Epithelial cell of esophagus (primary cell): ENCODE results near the gene NHERF1.

Experiments used
- DNase-seq: peaks from one replicate; pipeline ENCODE4 v3.0.0; 2010; ENCODE audit warnings: low read depth
- H3K4me3 ChIP-seq: 2 replicates; pipeline ENCODE4 v1.5.1; 2011; ENCODE audit warnings: mild to moderate bottlenecking, low read length, control low read depth
- CTCF ChIP-seq: IDR thresholded peaks from 2 replicates; pipeline ENCODE4 v1.5.1; 2011; ENCODE audit warnings: low read depth, mild to moderate bottlenecking, low read length, control low read depth, inconsistent platforms; ENCODE audit not compliant: insufficient read depth; ENCODE audit errors: missing control alignments

The NHERF1 gene

GRCh38 chr17:74776044-74776962, 27.9 kb downstream of the NHERF1 start, which contains the start of gene NAT9:
NAT9 (minus strand) TSS chr17:74776345; CDS start chr17:74775698, 647 bp downstream.
- peak within 1 kb of the TSS; percentile 92 for H3K4me3 ChIP-seq
- no peak for TF ChIP-seq CTCF
- peak; percentile 97 for DNase-seq

- DNase-seq: no peak
- TF ChIP-seq CTCF: no peak
- H3K4me3 ChIP-seq: peak overlapping the region; percentile 87
Measured at GRCh38 chr17:74776990-74777389, 28.6 kb downstream of the NHERF1 start.

- no peak for DNase-seq
- no peak for TF ChIP-seq CTCF
- H3K4me3 ChIP-seq: no peak overlapping the region
Measured at GRCh38 chr17:74777901-74778515, 29.6 kb downstream of the NHERF1 start.

- H3K4me3 ChIP-seq: no peak overlapping the region
- no peak for TF ChIP-seq CTCF
- no peak for DNase-seq
Measured at GRCh38 chr17:74778960-74779359, 30.5 kb downstream of the NHERF1 start.

- DNase-seq: no peak
- H3K4me3 ChIP-seq: no peak overlapping the region
- no peak for TF ChIP-seq CTCF
Measured at GRCh38 chr17:74779501-74779900, 31.1 kb downstream of the NHERF1 start.

- TF ChIP-seq CTCF: no peak
- no peak for DNase-seq
- no peak overlapping the region for H3K4me3 ChIP-seq
Measured at GRCh38 chr17:74779948-74780400, 31.5 kb downstream of the NHERF1 start.
